Measurements from ENCODE around the gene CCM2.

Gene CCM2

GRCh38 chr7:45053401-45053800 lies 53.4 kb downstream of the CCM2 start:
- no peak overlapping the region for H3K27ac ChIP-seq
- TF ChIP-seq ZFX (IDR thresholded peaks at IDR 0.05) (no peak), CTCF (conservative IDR thresholded peaks at IDR 0.05) (no peak)

DNA sequence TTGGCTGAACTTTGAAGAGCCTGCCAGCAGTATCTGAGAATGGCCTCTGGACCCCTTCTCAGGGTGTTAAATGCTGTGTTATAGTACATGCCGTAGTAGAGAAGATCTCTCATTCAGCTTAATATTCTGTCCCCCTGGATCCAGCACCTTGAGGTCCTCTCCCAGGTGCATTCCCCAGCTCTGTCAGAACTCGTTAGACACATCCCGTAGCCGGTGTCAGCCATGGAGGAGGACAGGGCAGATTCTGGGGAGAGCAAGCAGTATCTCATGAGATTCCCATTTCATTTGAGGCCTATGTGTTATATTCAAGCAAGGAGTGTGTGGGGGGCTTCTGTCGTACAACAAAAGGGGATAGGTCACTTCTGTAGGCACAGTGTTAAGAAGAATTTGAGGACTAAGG lies 53.9 kb downstream of the CCM2 start:
- H3K27ac ChIP-seq: no peak overlapping the region
- TF ChIP-seq CTCF (conservative IDR thresholded peaks at IDR 0.05): no peak
- no peak for TF ChIP-seq ZFX (IDR thresholded peaks at IDR 0.05)

GRCh38 chr7:45054442-45054841 lies 54.4 kb downstream of the CCM2 start:
- no peak overlapping the region for H3K27ac ChIP-seq
- TF ChIP-seq CTCF (conservative IDR thresholded peaks at IDR 0.05) (no peak), ZFX (IDR thresholded peaks at IDR 0.05) (no peak)

GRCh38 chr7:45055016-45055415 lies 55.0 kb downstream of the CCM2 start:
- no peak overlapping the region for H3K27ac ChIP-seq
- no peak for TF ChIP-seq CTCF (conservative IDR thresholded peaks at IDR 0.05)
- no peak for TF ChIP-seq ZFX (IDR thresholded peaks at IDR 0.05)

- TF ChIP-seq ZFX (IDR thresholded peaks at IDR 0.05): no peak
- TF ChIP-seq CTCF (conservative IDR thresholded peaks at IDR 0.05): no peak
- H3K27ac ChIP-seq: no peak overlapping the region
Measured at GRCh38 chr7:45055594-45056219, 55.7 kb downstream of the CCM2 start.

DNA sequence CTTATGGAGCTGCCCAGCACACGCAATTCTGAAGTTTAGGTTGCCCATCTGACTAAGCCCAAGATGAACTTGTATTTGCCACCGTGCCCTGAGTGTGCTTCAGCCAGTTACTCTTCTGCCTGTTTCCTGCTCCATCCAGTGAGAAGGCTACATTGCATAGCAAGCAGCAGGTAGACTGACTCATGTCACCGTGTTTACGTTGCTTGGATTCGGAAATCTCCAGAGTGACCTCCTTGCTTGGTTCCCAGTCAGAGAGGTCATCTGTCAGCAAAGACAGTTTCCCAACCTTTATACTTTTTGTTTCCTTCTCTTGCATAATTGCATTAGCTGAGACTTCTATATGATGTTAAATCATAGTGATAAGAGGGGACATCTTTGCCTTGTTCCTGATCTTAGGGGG lies 57.9 kb downstream of the CCM2 start:
- no peak overlapping the region for H3K27ac ChIP-seq
- no peak for TF ChIP-seq ZFX (IDR thresholded peaks at IDR 0.05)
- TF ChIP-seq CTCF (conservative IDR thresholded peaks at IDR 0.05): no peak

- H3K27ac ChIP-seq: no peak overlapping the region
- TF ChIP-seq ZFX (IDR thresholded peaks at IDR 0.05): no peak
- no peak for TF ChIP-seq CTCF (conservative IDR thresholded peaks at IDR 0.05)
Measured at GRCh38 chr7:45060295-45060694, 60.3 kb downstream of the CCM2 start.
